DOHH2 (cell line): ENCODE measurements around the gene RBM12.

ENCODE experiments used
- EZH2phosphoT487 ChIP-seq: fragments of 200-600 bp; sonication (generic); IDR thresholded peaks from 2 replicates; pipeline ENCODE4 v1.6.1; 2017; ENCODE audit warnings: borderline replicate concordance, mild to moderate bottlenecking, antibody characterized with exemption, low read length, moderate library complexity, mixed read lengths
- TF ChIP-seq, protein P1 (sequence below): fragments of 200-600 bp; sonication (generic); IDR thresholded peaks from one replicate; pipeline ENCODE4 v1.5.1; 2014; ENCODE audit warnings: antibody characterized with exemption, mild to moderate bottlenecking, low read depth, low read length; ENCODE audit not compliant: poor library complexity, severe bottlenecking

DNA sequence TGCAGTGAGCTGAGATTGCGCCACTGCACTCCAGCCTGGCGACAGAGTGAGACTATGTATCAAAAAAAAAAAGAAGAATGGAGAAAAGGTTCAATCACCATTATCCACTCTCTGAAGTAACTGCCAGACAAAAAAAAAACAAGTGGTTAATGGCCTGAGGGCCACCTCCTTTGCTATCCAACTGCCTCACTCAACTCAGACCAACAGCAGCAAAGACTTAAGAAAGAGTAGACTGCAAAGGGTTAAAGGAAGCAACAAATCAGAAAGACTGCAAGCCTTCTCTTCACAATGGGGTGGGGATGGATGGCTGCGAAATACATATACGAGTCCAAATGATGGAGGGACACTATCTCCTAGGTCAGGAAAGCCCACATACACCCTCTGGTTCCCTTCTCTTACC, 31.3 kb upstream of the RBM12 start:
- TF ChIP-seq, protein P1, sequence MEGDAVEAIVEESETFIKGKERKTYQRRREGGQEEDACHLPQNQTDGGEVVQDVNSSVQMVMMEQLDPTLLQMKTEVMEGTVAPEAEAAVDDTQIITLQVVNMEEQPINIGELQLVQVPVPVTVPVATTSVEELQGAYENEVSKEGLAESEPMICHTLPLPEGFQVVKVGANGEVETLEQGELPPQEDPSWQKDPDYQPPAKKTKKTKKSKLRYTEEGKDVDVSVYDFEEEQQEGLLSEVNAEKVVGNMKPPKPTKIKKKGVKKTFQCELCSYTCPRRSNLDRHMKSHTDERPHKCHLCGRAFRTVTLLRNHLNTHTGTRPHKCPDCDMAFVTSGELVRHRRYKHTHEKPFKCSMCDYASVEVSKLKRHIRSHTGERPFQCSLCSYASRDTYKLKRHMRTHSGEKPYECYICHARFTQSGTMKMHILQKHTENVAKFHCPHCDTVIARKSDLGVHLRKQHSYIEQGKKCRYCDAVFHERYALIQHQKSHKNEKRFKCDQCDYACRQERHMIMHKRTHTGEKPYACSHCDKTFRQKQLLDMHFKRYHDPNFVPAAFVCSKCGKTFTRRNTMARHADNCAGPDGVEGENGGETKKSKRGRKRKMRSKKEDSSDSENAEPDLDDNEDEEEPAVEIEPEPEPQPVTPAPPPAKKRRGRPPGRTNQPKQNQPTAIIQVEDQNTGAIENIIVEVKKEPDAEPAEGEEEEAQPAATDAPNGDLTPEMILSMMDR: no peak
- TF ChIP-seq EZH2phosphoT487: no peak
